Measurements from ENCODE around the gene MATN4.

MATN4 gene

DNA sequence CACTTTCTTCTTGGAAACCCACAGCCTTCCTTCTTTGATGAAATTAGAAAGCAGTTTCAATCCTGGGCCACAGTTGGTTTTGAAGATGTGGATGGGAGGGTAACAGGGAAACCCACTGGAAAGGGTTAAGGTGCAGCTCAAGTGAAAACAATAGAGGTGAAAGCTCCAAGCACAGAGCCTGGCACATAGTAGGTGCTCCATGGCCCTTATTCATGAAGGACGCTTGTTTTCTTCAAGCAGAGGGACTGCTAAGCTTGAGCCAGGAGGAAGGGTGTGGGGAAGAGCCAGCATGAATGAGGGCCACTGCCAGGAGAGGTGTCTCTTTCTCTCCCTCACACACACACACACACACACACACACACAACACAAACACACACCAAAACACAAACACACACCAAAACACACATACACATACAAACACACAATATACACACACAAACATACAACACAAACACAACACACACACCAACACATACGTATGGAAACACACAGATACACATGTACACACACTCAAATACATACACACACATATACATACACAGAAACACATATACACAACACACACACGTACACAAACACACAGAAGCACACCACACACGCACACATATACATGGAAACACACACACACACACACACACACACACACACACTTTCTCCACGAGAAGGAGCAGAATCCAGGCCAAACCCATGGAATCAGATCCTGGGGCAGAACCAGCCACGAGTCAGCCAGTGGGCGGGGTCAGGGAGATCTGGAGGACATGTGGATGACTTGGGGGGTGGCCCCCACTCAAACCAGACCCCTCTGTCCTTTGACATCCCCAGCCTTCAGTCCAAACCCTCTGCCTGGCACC lies 25.2 kb downstream of the MATN4 start:
- DNase-seq (ENCODE audit: low read depth): no peak
- TF ChIP-seq, protein P1, sequence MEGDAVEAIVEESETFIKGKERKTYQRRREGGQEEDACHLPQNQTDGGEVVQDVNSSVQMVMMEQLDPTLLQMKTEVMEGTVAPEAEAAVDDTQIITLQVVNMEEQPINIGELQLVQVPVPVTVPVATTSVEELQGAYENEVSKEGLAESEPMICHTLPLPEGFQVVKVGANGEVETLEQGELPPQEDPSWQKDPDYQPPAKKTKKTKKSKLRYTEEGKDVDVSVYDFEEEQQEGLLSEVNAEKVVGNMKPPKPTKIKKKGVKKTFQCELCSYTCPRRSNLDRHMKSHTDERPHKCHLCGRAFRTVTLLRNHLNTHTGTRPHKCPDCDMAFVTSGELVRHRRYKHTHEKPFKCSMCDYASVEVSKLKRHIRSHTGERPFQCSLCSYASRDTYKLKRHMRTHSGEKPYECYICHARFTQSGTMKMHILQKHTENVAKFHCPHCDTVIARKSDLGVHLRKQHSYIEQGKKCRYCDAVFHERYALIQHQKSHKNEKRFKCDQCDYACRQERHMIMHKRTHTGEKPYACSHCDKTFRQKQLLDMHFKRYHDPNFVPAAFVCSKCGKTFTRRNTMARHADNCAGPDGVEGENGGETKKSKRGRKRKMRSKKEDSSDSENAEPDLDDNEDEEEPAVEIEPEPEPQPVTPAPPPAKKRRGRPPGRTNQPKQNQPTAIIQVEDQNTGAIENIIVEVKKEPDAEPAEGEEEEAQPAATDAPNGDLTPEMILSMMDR (IDR thresholded peaks at IDR 0.05; ENCODE audit: low read length, missing control alignments): no peak
- H3K4me3 ChIP-seq (replicated peaks; ENCODE audit: low read depth, low read length): no peak overlapping the region

DNA sequence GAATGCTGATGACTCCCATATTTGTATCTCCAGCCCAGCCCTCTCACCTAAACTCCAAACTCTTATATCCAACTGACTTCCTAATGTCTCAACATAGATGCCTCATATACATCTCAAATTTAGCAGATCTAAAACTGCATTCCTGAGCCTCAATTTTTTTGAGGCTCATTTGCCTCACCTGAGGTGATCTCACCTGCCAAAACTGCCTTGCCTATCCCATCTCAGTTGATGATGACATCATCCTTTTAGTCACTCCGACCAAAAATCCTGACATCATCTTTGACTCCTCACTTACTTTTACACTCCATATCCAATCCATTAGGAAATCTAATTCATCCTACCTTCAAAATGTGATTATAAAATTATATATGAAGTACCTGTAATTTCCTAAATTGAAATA lies 28.1 kb downstream of the MATN4 start:
- no peak overlapping the region for H3K4me3 ChIP-seq (replicated peaks; ENCODE audit: low read depth, low read length)
- no peak for DNase-seq (ENCODE audit: low read depth)
- TF ChIP-seq, protein P1 (IDR thresholded peaks at IDR 0.05; ENCODE audit: low read length, missing control alignments): no peak

DNA sequence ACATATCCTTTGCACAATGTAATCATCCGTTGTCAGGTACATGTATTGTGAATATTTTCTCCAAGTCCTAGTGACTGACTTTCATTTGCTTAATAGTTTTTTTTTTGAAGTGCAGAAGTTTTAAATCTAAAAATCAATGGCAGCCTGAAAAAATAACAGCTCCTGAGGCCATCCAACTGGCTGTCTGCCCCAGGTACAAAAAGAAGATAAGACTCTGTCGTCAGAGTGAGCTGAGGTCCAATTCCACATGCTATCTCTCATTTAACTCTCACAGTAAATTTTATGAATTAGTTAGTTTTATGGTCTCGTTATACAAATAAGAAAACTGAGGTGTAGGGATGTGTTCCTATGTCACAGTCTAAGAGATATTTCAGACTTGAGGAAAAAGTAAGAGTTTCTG lies 32.8 kb downstream of the MATN4 start:
- no peak for DNase-seq (ENCODE audit: low read depth)
- no peak overlapping the region for H3K4me3 ChIP-seq (replicated peaks; ENCODE audit: low read depth, low read length)
- TF ChIP-seq, protein P1 (IDR thresholded peaks at IDR 0.05; ENCODE audit: low read length, missing control alignments): no peak

DNA sequence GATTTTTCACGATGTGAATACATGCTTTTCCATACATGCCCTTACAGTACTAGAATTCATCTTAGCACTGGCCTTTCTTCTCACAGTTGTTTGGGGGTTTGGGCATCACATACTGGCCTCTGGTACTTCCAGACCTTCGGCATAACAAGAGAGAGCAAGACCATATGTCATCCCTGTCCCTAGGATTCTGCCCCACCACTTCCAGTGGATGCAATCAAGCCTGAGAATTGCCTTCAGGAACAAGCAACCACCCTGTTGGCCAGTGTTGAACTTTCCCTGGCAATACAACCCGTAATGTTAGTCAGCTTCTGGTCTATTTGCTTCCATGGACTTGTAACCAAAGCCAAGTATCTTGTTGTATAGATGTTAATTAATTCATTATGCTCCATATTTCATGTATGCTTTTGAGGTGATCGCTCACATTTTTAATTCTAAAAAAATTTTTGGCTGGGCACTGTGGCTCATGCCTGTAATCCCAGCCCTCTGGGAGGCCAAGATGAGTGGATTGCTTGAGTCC lies 38.3 kb downstream of the MATN4 start:
- no peak for DNase-seq (ENCODE audit: low read depth)
- no peak overlapping the region for H3K4me3 ChIP-seq (replicated peaks; ENCODE audit: low read depth, low read length)
- TF ChIP-seq, protein P1 (IDR thresholded peaks at IDR 0.05; ENCODE audit: low read length, missing control alignments): no peak

DNA sequence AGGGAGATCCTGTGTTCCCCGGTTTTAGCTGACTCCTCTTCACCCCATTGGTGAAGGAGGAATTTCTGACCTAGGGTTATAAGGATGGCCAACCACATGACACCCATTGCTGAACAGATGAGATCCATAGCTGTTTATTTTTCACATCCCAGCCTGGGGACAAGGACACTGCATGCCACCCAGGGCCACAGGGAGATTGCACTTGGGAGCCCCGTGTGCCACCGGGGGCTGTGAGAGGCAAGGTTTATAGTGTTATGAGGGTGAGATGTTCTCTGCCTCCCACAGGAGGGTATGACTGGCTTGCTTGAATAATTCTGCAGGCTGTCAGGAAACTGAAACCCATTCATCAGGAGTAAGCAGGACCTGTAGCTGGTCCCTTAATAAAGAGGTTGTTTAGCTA lies 39.0 kb downstream of the MATN4 start:
- DNase-seq (ENCODE audit: low read depth): no peak
- no peak overlapping the region for H3K4me3 ChIP-seq (replicated peaks; ENCODE audit: low read depth, low read length)
- TF ChIP-seq, protein P1 (IDR thresholded peaks at IDR 0.05; ENCODE audit: low read length, missing control alignments): no peak

DNA sequence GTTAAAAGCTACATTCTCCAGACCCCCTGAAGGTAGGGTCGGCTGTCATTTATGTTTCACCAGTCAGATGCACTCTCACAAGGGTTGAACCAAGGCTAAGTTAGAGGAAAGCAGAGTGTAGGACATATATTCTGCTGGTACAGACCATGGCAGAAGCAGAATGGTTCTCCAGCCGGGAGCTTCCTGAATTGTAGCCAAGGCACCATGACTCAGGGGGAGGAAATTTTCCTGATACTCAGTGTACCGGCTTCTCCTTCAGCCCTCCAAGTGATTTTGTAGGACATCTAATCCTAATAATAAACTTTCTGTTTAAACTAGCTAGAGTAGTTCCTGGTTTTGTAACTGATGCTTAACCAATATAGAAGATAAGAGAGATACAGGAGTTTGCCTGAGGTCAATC lies 39.6 kb downstream of the MATN4 start:
- no peak for DNase-seq (ENCODE audit: low read depth)
- TF ChIP-seq, protein P1 (IDR thresholded peaks at IDR 0.05; ENCODE audit: low read length, missing control alignments): no peak
- H3K4me3 ChIP-seq (replicated peaks; ENCODE audit: low read depth, low read length): no peak overlapping the region

- TF ChIP-seq, protein P1 (IDR thresholded peaks at IDR 0.05; ENCODE audit: low read length, missing control alignments): no peak
Measured at GRCh38 chr20:45266977-45267376, 41.1 kb downstream of the MATN4 start.

More at GRCh38 chr20:45266977-45267376, 41.1 kb downstream of the MATN4 start:
- no peak overlapping the region for H3K4me3 ChIP-seq (replicated peaks; ENCODE audit: low read depth, low read length)
- DNase-seq (ENCODE audit: low read depth): no peak
